WTC11 (cell line): ENCODE results near the gene PYHIN1. TPM values are rescaled to one million over a fixed set of nuclear protein-coding genes. Genes with fewer than 3 reads are reported as not detected.

Source experiments
- ATAC-seq: fragments of 200-7000 bp; cut with Tn5 transposase; 2 replicates; pipeline ENCODE4 v1.10.0; 2021; ENCODE audit warnings: mild to moderate bottlenecking, moderate library complexity
- CTCF ChIA-PET: fragments of 300-600 bp; sonication (Branson Sonifier 250); formaldehyde crosslinking; loops from one replicate; lab custom pipeline; 2021; ENCODE audit warnings: antibody characterized with exemption; lab: Charles Lee
- POLR2A ChIA-PET: fragments of 350-600 bp; sonication (Branson Sonifier 250); formaldehyde crosslinking; loops from one replicate; lab custom pipeline; 2021; ENCODE audit warnings: antibody characterized with exemption; lab: Charles Lee
- DNase-seq: peaks from one replicate; pipeline ENCODE4 v3.0.0; 2021; ENCODE audit warnings: low spot score
- H3K27ac Mint-ChIP-seq: 2 replicates; pipeline ENCODE4 v1.8.0; 2021; ENCODE audit warnings: mixed read lengths
- H3K27me3 Mint-ChIP-seq: 2 replicates; pipeline ENCODE4 v1.8.0; 2021; ENCODE audit warnings: low read depth, mild to moderate bottlenecking, moderate library complexity, mixed read lengths
- H3K36me3 Mint-ChIP-seq: 2 replicates; pipeline ENCODE4 v1.8.0; 2021; ENCODE audit warnings: mixed read lengths
- H3K4me1 Mint-ChIP-seq: 2 replicates; pipeline ENCODE4 v1.8.0; 2022; ENCODE audit warnings: mixed read lengths
- H3K4me3 Mint-ChIP-seq: 2 replicates; pipeline ENCODE4 v1.8.0; 2021; ENCODE audit warnings: mild to moderate bottlenecking, moderate library complexity, mixed read lengths
- H3K9me3 Mint-ChIP-seq: 2 replicates; pipeline ENCODE4 v1.8.0; 2021; ENCODE audit warnings: mixed read lengths
- CREM ChIP-seq: sonication (generic); formaldehyde crosslinking; IDR thresholded peaks from 2 replicates; pipeline ENCODE4 v1.8.1; 2022; ENCODE audit warnings: mild to moderate bottlenecking, missing genetic modification reagents, moderate library complexity
- EMX1 ChIP-seq: fragments of 250-450 bp; sonication (Bioruptor Pico); IDR thresholded peaks from 2 replicates; pipeline ENCODE4 v1.8.0; 2021; ENCODE audit warnings: mild to moderate bottlenecking
- HMGA2 ChIP-seq: fragments of 250-450 bp; sonication (Bioruptor Pico); IDR thresholded peaks from 2 replicates; pipeline ENCODE4 v1.4.0; 2021; ENCODE audit warnings: mild to moderate bottlenecking, moderate library complexity
- IRF2 ChIP-seq: sonication (generic); formaldehyde crosslinking; IDR thresholded peaks from 2 replicates; pipeline ENCODE4 v1.8.0; 2022; ENCODE audit warnings: low read depth, missing genetic modification reagents, borderline replicate concordance
- JUN ChIP-seq: sonication (generic); formaldehyde crosslinking; IDR thresholded peaks from 2 replicates; pipeline ENCODE4 v1.8.0; 2023; ENCODE audit warnings: mild to moderate bottlenecking, missing genetic modification reagents
- KAT7 ChIP-seq: sonication (generic); formaldehyde crosslinking; IDR thresholded peaks from 2 replicates; pipeline ENCODE4 v1.8.1; 2023; ENCODE audit warnings: missing genetic modification reagents, mild to moderate bottlenecking, borderline replicate concordance
- NR1H2 ChIP-seq: sonication (generic); formaldehyde crosslinking; IDR thresholded peaks from 2 replicates; pipeline ENCODE4 v1.9.0; 2021; ENCODE audit warnings: mild to moderate bottlenecking, moderate library complexity, missing genetic modification reagents
- PRRX2 ChIP-seq: fragments of 250-450 bp; sonication (Bioruptor Pico); IDR thresholded peaks from 2 replicates; pipeline ENCODE4 v1.8.0; 2021; ENCODE audit warnings: mild to moderate bottlenecking
- RORB ChIP-seq: fragments of 250-450 bp; sonication (Bioruptor Pico); IDR thresholded peaks from 2 replicates; pipeline ENCODE4 v1.9.0; 2021; ENCODE audit warnings: mild to moderate bottlenecking
- TCF7 ChIP-seq: sonication (generic); formaldehyde crosslinking; IDR thresholded peaks from 2 replicates; pipeline ENCODE4 v1.8.0; 2022; ENCODE audit warnings: mild to moderate bottlenecking, low read depth, missing genetic modification reagents, moderate library complexity
- ZNF121 ChIP-seq: sonication (generic); formaldehyde crosslinking; IDR thresholded peaks from 2 replicates; pipeline ENCODE4 v1.8.0; 2023; ENCODE audit warnings: missing genetic modification reagents
- ZNF232 ChIP-seq: sonication (generic); formaldehyde crosslinking; IDR thresholded peaks from 2 replicates; pipeline ENCODE4 v1.8.0; 2022; ENCODE audit warnings: mild to moderate bottlenecking, missing genetic modification reagents
- ZNF396 ChIP-seq: fragments of 250-450 bp; sonication (Bioruptor Pico); IDR thresholded peaks from 2 replicates; pipeline ENCODE4 v1.8.0; 2021; ENCODE audit warnings: mild to moderate bottlenecking, moderate library complexity, borderline replicate concordance
- ZNF671 ChIP-seq: fragments of 250-450 bp; sonication (Bioruptor Pico); IDR thresholded peaks from 2 replicates; pipeline ENCODE4 v1.8.0; 2021; ENCODE audit warnings: mild to moderate bottlenecking
- total RNA-seq: library from RNA; stranded (reverse); gene quantifications from 3 replicates; pipeline ENCODE4 v1.2.3, GENCODE V29; 2021
- TF ChIP-seq, protein P1 (sequence below): sonication (generic); formaldehyde crosslinking; conservative IDR thresholded peaks from 2 replicates; pipeline ENCODE4 v1.8.1; 2022; ENCODE audit warnings: mild to moderate bottlenecking, missing genetic modification reagents
- TF ChIP-seq, protein P2 (sequence below): sonication (generic); formaldehyde crosslinking; IDR thresholded peaks from 2 replicates; pipeline ENCODE4 v1.8.0; 2022; ENCODE audit warnings: mild to moderate bottlenecking, missing genetic modification reagents
- TF ChIP-seq, protein P3 (sequence below): sonication (generic); formaldehyde crosslinking; IDR thresholded peaks from 2 replicates; pipeline ENCODE4 v1.8.1; 2022; ENCODE audit warnings: mild to moderate bottlenecking, missing genetic modification reagents, moderate library complexity, borderline replicate concordance
- TF ChIP-seq, protein P4 (sequence below): fragments of 200-600 bp; IDR thresholded peaks from 2 replicates; pipeline ENCODE4 v1.8.0; 2022; ENCODE audit warnings: antibody characterized with exemption
- TF ChIP-seq, protein P5 (sequence below): fragments of 250-450 bp; sonication (Bioruptor Pico); IDR thresholded peaks from 2 replicates; pipeline ENCODE4 v1.8.0; 2021; ENCODE audit warnings: mild to moderate bottlenecking
- TF ChIP-seq, protein P6 (sequence below): sonication (generic); formaldehyde crosslinking; IDR thresholded peaks from 2 replicates; pipeline ENCODE4 v1.8.0; 2023; ENCODE audit warnings: mild to moderate bottlenecking, missing genetic modification reagents

Gene PYHIN1
- total RNA-seq, 1 experiment from 2014 or later = not detected

DNA sequence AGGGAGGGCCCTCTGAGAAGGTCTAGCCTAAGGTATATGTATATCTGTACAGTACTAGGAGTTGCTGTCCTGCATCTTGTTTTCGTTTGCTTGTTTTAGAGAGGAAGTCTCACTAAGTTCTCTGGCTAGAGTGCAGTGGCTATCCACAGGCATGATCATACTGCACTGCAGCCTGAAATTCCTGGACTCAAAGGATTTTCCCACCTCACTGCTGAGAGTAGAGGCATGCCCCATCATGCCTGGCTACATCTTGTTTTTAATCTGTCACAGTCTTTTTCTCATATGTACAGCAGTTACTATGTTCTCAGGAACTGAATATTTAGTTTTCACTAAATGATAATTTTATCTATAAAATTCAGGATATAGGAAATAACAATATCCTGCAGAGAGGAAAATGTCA lies 15.3 kb upstream of the PYHIN1 start (continued):
- no peak for TF ChIP-seq TCF7

DNA sequence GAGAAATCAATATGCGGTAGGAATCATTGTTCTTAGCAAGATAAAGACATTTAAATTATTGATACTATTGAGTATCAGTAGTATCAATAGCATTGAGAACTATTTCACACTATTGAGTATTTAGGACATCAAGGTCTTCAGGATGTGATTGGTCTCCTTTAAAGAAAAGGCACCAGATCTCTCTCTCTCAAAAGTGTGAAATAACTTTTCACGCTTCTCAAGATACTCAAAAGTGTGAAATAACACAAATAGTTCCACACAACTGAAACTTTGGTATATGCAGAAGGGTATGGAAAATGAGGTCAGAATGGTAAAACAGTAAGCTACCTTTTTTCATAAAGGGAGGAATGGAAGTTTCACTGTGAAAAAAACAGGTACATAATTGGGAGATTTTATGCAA lies 6.7 kb upstream of the PYHIN1 start:
- TF ChIP-seq ZNF121 (CRISPR knock-in tag) = no peak
- TF ChIP-seq, protein P1, sequence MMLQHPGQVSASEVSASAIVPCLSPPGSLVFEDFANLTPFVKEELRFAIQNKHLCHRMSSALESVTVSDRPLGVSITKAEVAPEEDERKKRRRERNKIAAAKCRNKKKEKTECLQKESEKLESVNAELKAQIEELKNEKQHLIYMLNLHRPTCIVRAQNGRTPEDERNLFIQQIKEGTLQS (CRISPR knock-in tag) = no peak
- TF ChIP-seq HMGA2 (CRISPR knock-in tag) = no peak
- TF ChIP-seq, protein P2, sequence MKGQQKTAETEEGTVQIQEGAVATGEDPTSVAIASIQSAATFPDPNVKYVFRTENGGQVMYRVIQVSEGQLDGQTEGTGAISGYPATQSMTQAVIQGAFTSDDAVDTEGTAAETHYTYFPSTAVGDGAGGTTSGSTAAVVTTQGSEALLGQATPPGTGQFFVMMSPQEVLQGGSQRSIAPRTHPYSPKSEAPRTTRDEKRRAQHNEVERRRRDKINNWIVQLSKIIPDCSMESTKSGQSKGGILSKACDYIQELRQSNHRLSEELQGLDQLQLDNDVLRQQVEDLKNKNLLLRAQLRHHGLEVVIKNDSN (CRISPR knock-in tag) = no peak
- TF ChIP-seq, protein P3, sequence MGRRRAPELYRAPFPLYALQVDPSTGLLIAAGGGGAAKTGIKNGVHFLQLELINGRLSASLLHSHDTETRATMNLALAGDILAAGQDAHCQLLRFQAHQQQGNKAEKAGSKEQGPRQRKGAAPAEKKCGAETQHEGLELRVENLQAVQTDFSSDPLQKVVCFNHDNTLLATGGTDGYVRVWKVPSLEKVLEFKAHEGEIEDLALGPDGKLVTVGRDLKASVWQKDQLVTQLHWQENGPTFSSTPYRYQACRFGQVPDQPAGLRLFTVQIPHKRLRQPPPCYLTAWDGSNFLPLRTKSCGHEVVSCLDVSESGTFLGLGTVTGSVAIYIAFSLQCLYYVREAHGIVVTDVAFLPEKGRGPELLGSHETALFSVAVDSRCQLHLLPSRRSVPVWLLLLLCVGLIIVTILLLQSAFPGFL (CRISPR knock-in tag) = no peak
- TF ChIP-seq ZNF671 (CRISPR knock-in tag) = no peak
- TF ChIP-seq ZNF232 (CRISPR knock-in tag) = no peak
- no peak for TF ChIP-seq CREM
- TF ChIP-seq, protein P4, sequence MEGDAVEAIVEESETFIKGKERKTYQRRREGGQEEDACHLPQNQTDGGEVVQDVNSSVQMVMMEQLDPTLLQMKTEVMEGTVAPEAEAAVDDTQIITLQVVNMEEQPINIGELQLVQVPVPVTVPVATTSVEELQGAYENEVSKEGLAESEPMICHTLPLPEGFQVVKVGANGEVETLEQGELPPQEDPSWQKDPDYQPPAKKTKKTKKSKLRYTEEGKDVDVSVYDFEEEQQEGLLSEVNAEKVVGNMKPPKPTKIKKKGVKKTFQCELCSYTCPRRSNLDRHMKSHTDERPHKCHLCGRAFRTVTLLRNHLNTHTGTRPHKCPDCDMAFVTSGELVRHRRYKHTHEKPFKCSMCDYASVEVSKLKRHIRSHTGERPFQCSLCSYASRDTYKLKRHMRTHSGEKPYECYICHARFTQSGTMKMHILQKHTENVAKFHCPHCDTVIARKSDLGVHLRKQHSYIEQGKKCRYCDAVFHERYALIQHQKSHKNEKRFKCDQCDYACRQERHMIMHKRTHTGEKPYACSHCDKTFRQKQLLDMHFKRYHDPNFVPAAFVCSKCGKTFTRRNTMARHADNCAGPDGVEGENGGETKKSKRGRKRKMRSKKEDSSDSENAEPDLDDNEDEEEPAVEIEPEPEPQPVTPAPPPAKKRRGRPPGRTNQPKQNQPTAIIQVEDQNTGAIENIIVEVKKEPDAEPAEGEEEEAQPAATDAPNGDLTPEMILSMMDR = no peak
- no peak for TF ChIP-seq JUN
- TF ChIP-seq, protein P5, sequence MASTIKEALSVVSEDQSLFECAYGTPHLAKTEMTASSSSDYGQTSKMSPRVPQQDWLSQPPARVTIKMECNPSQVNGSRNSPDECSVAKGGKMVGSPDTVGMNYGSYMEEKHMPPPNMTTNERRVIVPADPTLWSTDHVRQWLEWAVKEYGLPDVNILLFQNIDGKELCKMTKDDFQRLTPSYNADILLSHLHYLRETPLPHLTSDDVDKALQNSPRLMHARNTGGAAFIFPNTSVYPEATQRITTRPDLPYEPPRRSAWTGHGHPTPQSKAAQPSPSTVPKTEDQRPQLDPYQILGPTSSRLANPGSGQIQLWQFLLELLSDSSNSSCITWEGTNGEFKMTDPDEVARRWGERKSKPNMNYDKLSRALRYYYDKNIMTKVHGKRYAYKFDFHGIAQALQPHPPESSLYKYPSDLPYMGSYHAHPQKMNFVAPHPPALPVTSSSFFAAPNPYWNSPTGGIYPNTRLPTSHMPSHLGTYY (CRISPR knock-in tag) = no peak
- TF ChIP-seq PRRX2 = no peak
- no peak for TF ChIP-seq TCF7
- TF ChIP-seq IRF2 (CRISPR knock-in tag) = no peak
- no peak for TF ChIP-seq ZNF396 (CRISPR knock-in tag)
- H3K9me3 Mint-ChIP-seq = peaks cover 54% of the 10 kb centered on the region
- H3K36me3 Mint-ChIP-seq = peaks cover 27% of the 10 kb centered on the region
- DNase-seq (no peak), ATAC-seq (no peak)
- POLR2A ChIA-PET = no interaction called here
- no peak overlapping the region for H3K4me3 Mint-ChIP-seq
- no peak overlapping the region for H3K27ac Mint-ChIP-seq
- CTCF ChIA-PET = no interaction called here
- 0 out of 2 replicates have a peak, but pooled peaks cover 3% of the 10 kb centered on the region for H3K4me1 Mint-ChIP-seq
- peaks cover 5% of the 10 kb centered on the region; the same call in 1 of the 2 replicates for H3K27me3 Mint-ChIP-seq

DNA sequence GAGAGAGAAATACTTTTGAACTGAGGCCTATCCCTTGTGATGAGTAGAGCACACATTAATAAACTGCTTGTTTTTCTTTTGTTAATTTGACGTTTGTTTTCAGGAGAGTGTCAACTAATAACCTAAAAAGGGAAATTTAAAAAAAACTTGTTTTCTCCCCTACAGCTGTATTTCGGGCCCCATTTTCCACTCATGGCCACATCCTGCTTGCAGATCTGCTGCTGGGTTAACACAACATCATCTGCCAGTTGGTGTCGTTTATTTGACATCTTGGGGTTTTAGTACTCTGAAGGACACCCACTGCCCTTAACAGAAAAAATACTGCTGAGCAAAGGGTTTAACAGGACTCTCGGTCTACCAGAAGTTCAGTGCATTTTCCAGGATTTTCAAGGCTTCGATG lies 848 bp upstream of the PYHIN1 start:
- Mint-ChIP-seq H3K27ac (no peak overlapping the region), H3K4me3 (no peak overlapping the region)

More for the DNA sequence above, 848 bp upstream of the PYHIN1 start:
- ChIA-PET POLR2A (no interaction called here), CTCF (no interaction called here)
- H3K27me3 Mint-ChIP-seq = peaks cover 5% of the 10 kb centered on the region; the same call in 1 of the 2 replicates
- H3K4me1 Mint-ChIP-seq = 0 out of 2 replicates have a peak, but pooled peaks cover 3% of the 10 kb centered on the region
- H3K9me3 Mint-ChIP-seq = peaks cover 32% of the 10 kb centered on the region
- TF ChIP-seq NR1H2 (no peak), EMX1 (CRISPR knock-in tag) (no peak), KAT7 (CRISPR knock-in tag) (no peak), RORB (no peak)
- TF ChIP-seq, protein P6, sequence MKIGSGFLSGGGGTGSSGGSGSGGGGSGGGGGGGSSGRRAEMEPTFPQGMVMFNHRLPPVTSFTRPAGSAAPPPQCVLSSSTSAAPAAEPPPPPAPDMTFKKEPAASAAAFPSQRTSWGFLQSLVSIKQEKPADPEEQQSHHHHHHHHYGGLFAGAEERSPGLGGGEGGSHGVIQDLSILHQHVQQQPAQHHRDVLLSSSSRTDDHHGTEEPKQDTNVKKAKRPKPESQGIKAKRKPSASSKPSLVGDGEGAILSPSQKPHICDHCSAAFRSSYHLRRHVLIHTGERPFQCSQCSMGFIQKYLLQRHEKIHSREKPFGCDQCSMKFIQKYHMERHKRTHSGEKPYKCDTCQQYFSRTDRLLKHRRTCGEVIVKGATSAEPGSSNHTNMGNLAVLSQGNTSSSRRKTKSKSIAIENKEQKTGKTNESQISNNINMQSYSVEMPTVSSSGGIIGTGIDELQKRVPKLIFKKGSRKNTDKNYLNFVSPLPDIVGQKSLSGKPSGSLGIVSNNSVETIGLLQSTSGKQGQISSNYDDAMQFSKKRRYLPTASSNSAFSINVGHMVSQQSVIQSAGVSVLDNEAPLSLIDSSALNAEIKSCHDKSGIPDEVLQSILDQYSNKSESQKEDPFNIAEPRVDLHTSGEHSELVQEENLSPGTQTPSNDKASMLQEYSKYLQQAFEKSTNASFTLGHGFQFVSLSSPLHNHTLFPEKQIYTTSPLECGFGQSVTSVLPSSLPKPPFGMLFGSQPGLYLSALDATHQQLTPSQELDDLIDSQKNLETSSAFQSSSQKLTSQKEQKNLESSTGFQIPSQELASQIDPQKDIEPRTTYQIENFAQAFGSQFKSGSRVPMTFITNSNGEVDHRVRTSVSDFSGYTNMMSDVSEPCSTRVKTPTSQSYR (CRISPR knock-in tag) = no peak
- DNase-seq (no peak), ATAC-seq (no peak)
- H3K36me3 Mint-ChIP-seq = peaks cover 7% of the 10 kb centered on the region
